ENCODE measurements around the gene SHLD1. TPM values are rescaled to one million over a fixed set of nuclear protein-coding genes. Genes with fewer than 3 reads are reported as not detected.

Gene SHLD1
- total RNA-seq, 1 experiment from 2014 or later = 6.7 TPM

DNA sequence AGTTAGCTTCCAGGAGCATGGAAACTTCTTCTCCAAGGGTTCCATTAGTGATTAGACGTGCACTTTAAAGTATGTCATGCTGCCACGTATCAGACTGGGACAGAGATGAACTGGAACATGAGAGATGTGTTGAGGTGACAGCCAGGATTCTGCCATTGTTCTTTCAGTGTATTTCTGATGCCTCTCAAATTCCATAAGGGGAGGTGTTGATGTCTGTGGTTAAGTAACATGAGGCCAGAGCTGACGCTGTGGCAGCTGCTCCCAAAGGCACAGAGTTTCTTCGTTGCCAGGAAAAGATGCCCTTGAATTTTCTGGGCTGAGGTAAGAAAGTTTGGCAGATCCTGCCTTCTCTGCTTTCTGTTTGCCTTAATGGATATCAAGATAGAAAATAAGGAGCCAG lies 136.6 kb downstream of the SHLD1 start:
- Histone ChIP-seq H3K27me3 (ENCODE audit: insufficient read depth, low read length) (no peaks in the 10 kb centered on the region), H3K9ac (ENCODE audit: extremely low read depth, insufficient read length, low read length) (no peak overlapping the region), H3K79me1 (ENCODE audit: insufficient read depth, low read depth, low read length, poor library complexity, severe bottlenecking) (no peaks in the 10 kb centered on the region), H2BK15ac (ENCODE audit: low read depth, low read length) (no peak overlapping the region), H3K79me2 (ENCODE audit: insufficient read depth, low read length) (no peaks in the 10 kb centered on the region), H3K23me2 (ENCODE audit: insufficient read length, low read depth, low read length, poor library complexity, severe bottlenecking) (no peaks in the 10 kb centered on the region), H2BK120ac (ENCODE audit: low read depth, low read length, poor library complexity, severe bottlenecking) (no peak overlapping the region), H3K27ac (ENCODE audit: insufficient read length, low read depth, low read length) (no peak overlapping the region), H3K4me1 (ENCODE audit: insufficient read depth, low read length) (no peaks in the 10 kb centered on the region), H2BK5ac (ENCODE audit: insufficient read length, low read length) (no peak overlapping the region), H3K23ac (ENCODE audit: insufficient read length, low read depth, low read length) (no peak overlapping the region), H2AK5ac (ENCODE audit: insufficient read length, low read length) (no peak overlapping the region), H4K8ac (replicated peaks; ENCODE audit: insufficient read length, low read depth, low read length) (no peak overlapping the region), H2BK12ac (ENCODE audit: insufficient read length, low read depth, low read length) (no peak overlapping the region), H4K20me1 (ENCODE audit: control insufficient read depth, insufficient read depth, insufficient read length) (no peaks in the 10 kb centered on the region), H3K56ac (ENCODE audit: insufficient read length, low read depth, low read length) (no peak overlapping the region), H3T11ph (ENCODE audit: low read length) (no peak overlapping the region), H4K91ac (ENCODE audit: insufficient read length, low read depth, low read length) (no peak overlapping the region), H4K5ac (ENCODE audit: insufficient read length, low read depth, low read length) (no peak overlapping the region), H2BK20ac (ENCODE audit: low read depth, low read length, poor library complexity, severe bottlenecking) (no peak overlapping the region), H3K9me3 (ENCODE audit: control insufficient read depth, low read depth, low read length) (no peaks in the 10 kb centered on the region), H2AFZ (ENCODE audit: low read length) (no peak overlapping the region), H3K4ac (ENCODE audit: low read depth, low read length) (no peak overlapping the region), H3K18ac (ENCODE audit: insufficient read length, low read depth, low read length) (no peak overlapping the region), H3K4me2 (ENCODE audit: insufficient read depth, insufficient read length, low read length) (no peak overlapping the region), H3K14ac (ENCODE audit: insufficient read depth, low read length) (no peak overlapping the region)
- Mint-ChIP-seq H3K36me3 (ENCODE audit: insufficient read depth in 1 of 3, low read depth in 3 of 3) (no peaks in the 10 kb centered on the region), H3K9me3 (no peaks in the 10 kb centered on the region), H3K27me3 (ENCODE audit: low read depth) (peaks cover 2% of the 10 kb centered on the region), H3K4me1 (peaks cover 5 to 7% of the 10 kb centered on the region in 2 experiments), H3K27ac (no peak overlapping the region), H3K4me3 (no peak overlapping the region)
- TF ChIP-seq, protein P1, sequence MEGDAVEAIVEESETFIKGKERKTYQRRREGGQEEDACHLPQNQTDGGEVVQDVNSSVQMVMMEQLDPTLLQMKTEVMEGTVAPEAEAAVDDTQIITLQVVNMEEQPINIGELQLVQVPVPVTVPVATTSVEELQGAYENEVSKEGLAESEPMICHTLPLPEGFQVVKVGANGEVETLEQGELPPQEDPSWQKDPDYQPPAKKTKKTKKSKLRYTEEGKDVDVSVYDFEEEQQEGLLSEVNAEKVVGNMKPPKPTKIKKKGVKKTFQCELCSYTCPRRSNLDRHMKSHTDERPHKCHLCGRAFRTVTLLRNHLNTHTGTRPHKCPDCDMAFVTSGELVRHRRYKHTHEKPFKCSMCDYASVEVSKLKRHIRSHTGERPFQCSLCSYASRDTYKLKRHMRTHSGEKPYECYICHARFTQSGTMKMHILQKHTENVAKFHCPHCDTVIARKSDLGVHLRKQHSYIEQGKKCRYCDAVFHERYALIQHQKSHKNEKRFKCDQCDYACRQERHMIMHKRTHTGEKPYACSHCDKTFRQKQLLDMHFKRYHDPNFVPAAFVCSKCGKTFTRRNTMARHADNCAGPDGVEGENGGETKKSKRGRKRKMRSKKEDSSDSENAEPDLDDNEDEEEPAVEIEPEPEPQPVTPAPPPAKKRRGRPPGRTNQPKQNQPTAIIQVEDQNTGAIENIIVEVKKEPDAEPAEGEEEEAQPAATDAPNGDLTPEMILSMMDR (conservative IDR thresholded peaks at IDR 0.05) = no peak
- DNase-seq = no peak
- WGBS (ENCODE audit: extremely low coverage, insufficient read length, low lambda C conversion rate) = no CpG with 5 or more reads among the region's 4 CpGs

Measured in H9 (cell line).